Motor neuron (in vitro differentiated cells): ENCODE results near the gene FRMD1. TPM values are rescaled to one million over a fixed set of nuclear protein-coding genes. Genes with fewer than 3 reads are reported as not detected.
A peak's percentile ranks its signal among the peaks of the same experiment; 100 is the strongest.
"Not testable (repeated sequence)": the region's sequence is repeated elsewhere in the genome, so short reads cannot be mapped to it uniquely, and the experiment has no call there.

Experiments
- ATAC-seq, 8 experiments: fragments of 200-7000 bp; cut with Tn5 transposase; replicated peaks in 6 of 8; 2 replicates each; pipeline ENCODE4 v1.8.0; 2021; ENCODE audit warnings: mild to moderate bottlenecking in 8 of 8, moderate library complexity in 8 of 8
- H3K27ac ChIP-seq, 2 donors: fragments of 250-450 bp; sonication (Bioruptor Pico); 2 replicates each; pipeline ENCODE4 v1.9.0; 2021; ENCODE audit warnings: antibody characterized with exemption in 2 of 2, mild to moderate bottlenecking in 2 of 2, moderate library complexity in 1 of 2
- H3K4me1 ChIP-seq, 2 donors: fragments of 250-450 bp; sonication (Bioruptor Pico); replicated peaks in 1 of 2; 2 replicates each; pipeline ENCODE4 v1.6.1; 2021; ENCODE audit warnings: antibody characterized with exemption in 2 of 2, mild to moderate bottlenecking in 2 of 2, moderate library complexity in 1 of 2
- H3K4me3 ChIP-seq, 5 donors: fragments of 250-450 bp; sonication (Bioruptor Pico); 2 replicates each; pipeline ENCODE4 v1.9.0; 2021; ENCODE audit warnings: antibody characterized with exemption in 5 of 5, mild to moderate bottlenecking in 5 of 5, moderate library complexity in 4 of 5
- WGBS, 10 experiments: fragments of 450-650 bp; shearing (Covaris generic); methylation state at CpG; one replicate each; pipeline ENCODE4 v1.0.0; 2022; 5-methylcytosine and 5-hydroxymethylcytosine counted together
- in situ Hi-C, 9 experiments: fragments of 400-800 bp; cut with MboI; loops; one replicate each; pipeline ENCODE4 v1.15.0; 2021; ENCODE audit warnings: low sequenced_read_pairs in 9 of 9, low pct_unique_long_range_greater_than_20kb in 2 of 9; ENCODE audit not compliant: unreplicated experiment in 9 of 9
- total RNA-seq, 8 experiments: library from RNA; unstranded; fragments of 300-600 nt; gene quantifications; 2 replicates each; pipeline versions ENCODE4 v1.2.3 to v1.2.4, GENCODE V29; 2022

The FRMD1 gene
- total RNA-seq, 8 experiments from 2014 or later = 0.11 to 1.0 (median 0.18) TPM; not detected in 1

DNA sequence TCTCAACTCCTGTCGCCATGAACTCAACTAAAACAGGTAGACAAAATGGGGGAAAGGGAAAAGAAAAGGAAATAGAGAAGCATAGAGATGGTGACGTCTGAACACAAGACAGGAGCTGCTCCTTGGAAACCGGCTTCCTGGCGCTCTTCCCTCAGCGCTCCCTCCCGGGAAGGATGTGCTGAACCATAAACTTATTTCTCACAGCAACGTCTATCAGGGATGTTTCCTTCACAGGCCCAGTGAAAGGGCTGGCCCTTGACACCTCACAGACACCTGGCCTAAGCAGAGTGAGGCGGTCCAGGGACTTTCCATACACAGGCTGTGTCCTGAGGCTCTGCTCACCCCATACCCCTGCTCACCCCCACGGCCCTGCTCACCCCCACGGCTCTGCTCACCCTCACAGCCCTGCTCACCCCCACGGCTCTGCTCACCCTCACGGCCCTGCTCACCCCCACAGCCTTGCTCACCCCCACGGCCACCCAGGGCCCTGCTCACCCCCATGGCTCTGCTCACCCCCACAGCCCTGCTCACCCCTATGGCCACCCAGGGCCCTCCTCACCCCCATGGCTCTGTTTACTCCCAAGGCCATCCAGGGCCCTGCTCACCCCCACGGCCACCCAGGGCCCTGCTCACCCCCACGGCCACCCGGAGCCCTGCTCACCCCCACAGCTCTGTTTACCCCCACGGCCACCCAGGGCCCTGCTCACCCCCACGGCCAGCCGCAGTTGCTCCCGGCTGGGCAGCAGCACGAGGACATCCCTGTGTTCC lies 653 bp downstream of the FRMD1 start:
- ATAC-seq = peak in 4 of 8 experiments; percentile 13 to 36 (median 26)
- Histone ChIP-seq H3K4me1 (peaks cover 0 to 6% of the 10 kb centered on the region in 2 donors), H3K4me3 (no peak overlapping the region), H3K27ac (no peak overlapping the region)
- in situ Hi-C loops = no loop called here
- WGBS, 10 experiments = 0 to 86% (median 42%) methylated on average over 1 to 6 of the region's 21 CpGs; no CpG with 5 or more reads in 2 of the 10 experiments

DNA sequence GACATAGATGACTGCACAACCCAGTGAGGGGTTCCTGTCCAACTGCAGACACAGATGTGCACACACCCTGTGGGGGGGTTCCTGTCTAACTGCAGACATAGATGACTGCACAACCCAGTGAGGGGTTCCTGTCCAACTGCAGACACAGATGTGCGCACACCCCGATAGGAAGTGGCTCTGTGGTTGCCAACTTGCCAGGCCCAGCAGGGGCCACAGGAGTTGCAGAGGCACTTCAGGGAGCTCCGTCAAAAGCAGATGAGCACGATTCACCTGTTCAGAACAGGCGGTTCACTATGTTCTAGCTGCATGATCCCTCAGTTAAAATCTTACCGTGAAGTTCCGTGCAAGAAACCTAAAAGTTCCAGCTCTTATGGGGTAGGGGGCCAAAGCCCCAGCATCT lies 1.6 kb downstream of the FRMD1 start:
- in situ Hi-C loops = not testable (repeated sequence)
- WGBS, 10 experiments = 86 to 100% methylated on average over 1 to 2 of the region's 7 CpGs; no CpG with 5 or more reads in 8 of the 10 experiments

GRCh38 chr6:168075787-168076202 lies 3.2 kb downstream of the FRMD1 start:
- Histone ChIP-seq H3K27ac (no peak overlapping the region), H3K4me1 (no peaks in the 10 kb centered on the region), H3K4me3 (no peak overlapping the region)
- in situ Hi-C loops = no loop called here
- WGBS, 10 experiments = 60 to 91% (median 86%) methylated on average over 1 to 7 of the region's 34 CpGs; no CpG with 5 or more reads in 6 of the 10 experiments
- no peak for ATAC-seq

More for the DNA sequence above, 1.6 kb downstream of the FRMD1 start:
- ATAC-seq, H3K4me3 ChIP-seq, H3K4me1 ChIP-seq, H3K27ac ChIP-seq: not testable (repeated sequence)

DNA sequence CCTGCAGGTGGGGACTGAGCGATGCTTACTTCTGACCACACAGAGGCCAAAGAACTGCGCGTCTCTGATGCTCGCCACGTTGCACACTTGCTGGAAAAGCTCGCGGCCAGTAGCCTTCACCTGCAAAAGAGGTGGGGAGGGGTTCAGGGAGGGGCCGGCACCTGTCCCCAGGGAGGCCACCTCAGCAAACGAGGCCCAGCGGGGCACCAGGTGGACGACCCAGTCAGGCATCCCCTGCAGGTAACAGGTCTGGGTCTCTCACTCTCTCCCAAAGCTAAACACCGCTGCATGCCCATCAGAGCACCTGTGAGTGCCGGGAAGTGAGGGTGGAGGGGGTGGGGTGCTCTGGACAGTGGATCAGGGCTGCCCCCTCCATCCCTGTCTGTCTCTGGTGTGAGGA lies 3.8 kb downstream of the FRMD1 start:
- no peaks in the 10 kb centered on the region for H3K4me1 ChIP-seq
- in situ Hi-C loops = no loop called here
- no peak overlapping the region for H3K27ac ChIP-seq
- 100% methylated on average over 1 of the region's 13 CpGs; no CpG with 5 or more reads in 9 of the 10 experiments for WGBS, 10 experiments
- ATAC-seq = no peak
- H3K4me3 ChIP-seq = no peak overlapping the region

DNA sequence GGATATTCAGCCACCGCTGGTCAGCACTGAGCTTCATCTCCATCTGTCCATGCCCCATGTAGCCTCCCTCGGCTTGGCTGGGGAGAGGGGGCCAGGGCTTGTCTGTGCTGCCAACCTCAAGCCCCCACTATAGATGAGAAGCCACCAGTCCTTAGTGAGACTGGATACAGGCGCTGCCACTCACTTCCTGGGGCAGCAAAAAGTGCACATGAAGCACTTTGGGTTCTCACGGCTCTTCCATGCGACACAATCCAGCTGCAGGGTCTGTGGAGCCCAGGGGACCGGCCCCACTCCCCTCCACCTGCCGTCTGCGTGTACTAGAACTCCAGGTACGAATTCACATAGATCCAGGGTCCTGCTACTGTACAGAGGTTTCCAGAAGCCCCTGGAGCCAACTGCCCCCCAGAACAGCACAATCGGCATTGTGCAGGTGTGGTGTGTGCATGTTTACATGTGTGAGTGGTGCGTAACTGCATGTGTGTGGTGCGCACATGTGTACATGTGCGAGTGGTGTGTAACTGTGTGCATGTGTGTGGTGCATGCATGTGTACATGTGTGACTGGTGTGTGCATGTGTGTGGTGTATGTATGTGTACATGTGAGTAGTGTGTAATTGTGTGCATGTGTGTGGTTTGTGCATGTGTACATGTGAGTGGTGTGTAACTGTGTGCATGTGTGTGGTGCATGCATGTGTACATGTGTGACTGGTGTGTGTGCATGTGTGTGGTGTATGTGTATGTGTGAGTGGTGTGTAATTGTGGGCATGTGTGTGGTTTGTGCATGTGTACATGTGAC lies 4.9 kb downstream of the FRMD1 start:
- in situ Hi-C loops = no loop called here
- Histone ChIP-seq H3K27ac (no peak overlapping the region), H3K4me1 (no peaks in the 10 kb centered on the region), H3K4me3 (no peak overlapping the region)
- 50 to 94% (median 68%) methylated on average over 2 to 6 of the region's 13 CpGs; no CpG with 5 or more reads in 5 of the 10 experiments for WGBS, 10 experiments
- no peak for ATAC-seq

GRCh38 chr6:168072730-168073129 lies 6.3 kb downstream of the FRMD1 start:
- Histone ChIP-seq H3K27ac (no peak overlapping the region), H3K4me3 (no peak overlapping the region), H3K4me1 (no peaks in the 10 kb centered on the region)
- in situ Hi-C loops = no loop called here
- 17 to 90% (median 70%) methylated on average over 2 to 3 of the region's 4 CpGs; no CpG with 5 or more reads in 4 of the 10 experiments for WGBS, 10 experiments
- no peak for ATAC-seq

- Histone ChIP-seq H3K4me3 (no peak overlapping the region), H3K4me1 (no peaks in the 10 kb centered on the region), H3K27ac (no peak overlapping the region)
- ATAC-seq = no peak
- WGBS, 10 experiments = 89 to 100% methylated on average over 1 to 8 of the region's 24 CpGs; no CpG with 5 or more reads in 8 of the 10 experiments
- in situ Hi-C loops = no loop called here
Observed at GRCh38 chr6:168072261-168072660, 6.8 kb downstream of the FRMD1 start.

DNA sequence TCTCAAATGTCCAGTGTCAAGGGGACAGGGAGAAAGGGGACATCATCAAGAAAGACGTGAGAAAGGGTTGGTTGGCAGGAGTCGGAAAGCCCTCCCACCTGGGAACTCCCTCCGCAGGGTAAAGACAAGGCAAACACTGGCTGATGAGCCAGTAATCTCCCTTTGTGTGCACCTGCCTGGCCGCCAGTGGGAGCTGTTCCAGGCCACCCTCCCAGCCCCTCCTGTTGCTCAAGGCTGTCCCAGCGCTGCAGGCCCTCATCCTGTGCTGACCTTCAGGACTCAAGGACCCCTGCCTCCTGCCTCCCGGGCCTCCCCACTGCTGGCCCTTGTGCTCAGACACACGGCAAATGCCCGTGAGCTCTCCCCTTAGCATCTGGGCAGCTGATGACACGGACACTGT lies 7.4 kb downstream of the FRMD1 start:
- WGBS, 10 experiments = 20 to 83% (median 68%) methylated on average over 1 to 6 of the region's 9 CpGs; no CpG with 5 or more reads in 5 of the 10 experiments
- H3K4me1 ChIP-seq = no peaks in the 10 kb centered on the region
- no peak for ATAC-seq
- H3K4me3 ChIP-seq = no peak overlapping the region
- in situ Hi-C loops = no loop called here
- H3K27ac ChIP-seq = no peak overlapping the region

GRCh38 chr6:168070804-168071203 lies 8.2 kb downstream of the FRMD1 start:
- ATAC-seq = no peak
- 48 to 92% (median 83%) methylated on average over 1 to 6 of the region's 7 CpGs; no CpG with 5 or more reads in 5 of the 10 experiments for WGBS, 10 experiments
- in situ Hi-C loops = no loop called here
- H3K4me1 ChIP-seq = no peaks in the 10 kb centered on the region
- H3K4me3 ChIP-seq = no peak overlapping the region
- H3K27ac ChIP-seq = no peak overlapping the region

GRCh38 chr6:168067081-168067759 lies 11.8 kb downstream of the FRMD1 start:
- no peaks in the 10 kb centered on the region for H3K4me1 ChIP-seq
- H3K27ac ChIP-seq = no peak overlapping the region
- no peak for ATAC-seq
- H3K4me3 ChIP-seq = no peak overlapping the region
- in situ Hi-C loops = no loop called here
- 58 to 100% (median 84%) methylated on average over 4 to 7 of the region's 24 CpGs; no CpG with 5 or more reads in 3 of the 10 experiments for WGBS, 10 experiments

DNA sequence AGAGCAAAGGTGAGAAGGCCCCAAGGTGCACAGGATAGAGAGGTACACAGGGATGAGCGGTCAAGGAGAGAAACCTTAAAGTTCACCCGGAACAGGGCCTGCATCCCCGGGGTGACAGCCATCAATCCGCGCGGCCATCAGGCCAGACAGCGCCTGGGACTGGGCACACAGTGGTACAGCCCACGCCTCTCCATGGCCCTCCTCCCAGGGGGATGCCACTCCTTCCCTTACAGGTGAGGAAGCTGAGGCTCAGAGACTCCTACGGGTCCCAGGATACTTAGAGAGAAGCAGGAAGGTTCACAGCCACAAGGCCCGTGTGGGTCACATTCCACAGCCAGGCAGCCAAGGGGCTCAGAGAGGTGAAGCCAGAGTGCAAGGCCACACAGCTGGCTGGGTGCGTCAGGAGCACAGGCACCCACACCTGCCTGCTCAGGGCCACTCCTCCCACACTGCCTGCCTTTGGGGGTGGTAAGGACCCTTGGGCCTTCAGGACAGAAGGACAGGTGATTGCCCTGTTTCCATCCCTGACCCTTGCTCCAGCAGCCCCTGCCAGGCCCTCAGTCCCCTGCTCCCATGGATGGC lies 14.7 kb downstream of the FRMD1 start:
- ATAC-seq = no peak
- in situ Hi-C loops = no loop called here
- 80 to 100% (median 88%) methylated on average over 1 to 8 of the region's 11 CpGs; no CpG with 5 or more reads in 6 of the 10 experiments for WGBS, 10 experiments
- Histone ChIP-seq H3K4me1 (peaks cover 0 to 7% of the 10 kb centered on the region in 2 donors), H3K27ac (no peak overlapping the region), H3K4me3 (no peak overlapping the region)

DNA sequence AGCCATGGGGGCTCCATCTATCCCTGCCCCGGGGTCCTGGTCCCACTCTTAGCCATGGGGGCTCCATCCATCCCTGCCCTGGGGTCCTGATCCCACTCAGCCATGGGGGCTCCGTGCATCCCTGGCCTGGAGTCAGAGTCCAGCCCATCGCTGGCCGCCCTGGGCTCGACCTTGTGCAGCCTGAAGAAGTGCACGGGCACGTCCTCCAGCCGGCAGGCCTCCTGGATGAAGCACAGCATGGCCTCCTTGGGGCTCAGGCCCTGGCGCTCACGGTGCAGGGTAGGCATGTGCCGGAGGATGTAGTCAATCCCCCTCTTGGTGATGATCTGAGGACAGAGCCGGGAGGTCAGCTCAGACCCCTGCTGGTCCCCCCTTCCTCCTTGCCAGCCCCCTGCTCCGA lies 15.6 kb downstream of the FRMD1 start:
- no peak overlapping the region for H3K4me3 ChIP-seq
- no peak for ATAC-seq
- WGBS, 10 experiments = 70 to 91% (median 84%) methylated on average over 2 to 6 of the region's 13 CpGs; no CpG with 5 or more reads in 6 of the 10 experiments
- peaks cover 0 to 7% of the 10 kb centered on the region in 2 donors for H3K4me1 ChIP-seq
- in situ Hi-C loops = no loop called here
- H3K27ac ChIP-seq = no peak overlapping the region
